RPMI7951 (cell line): ENCODE results near the gene MBOAT7. TPM values are rescaled to one million over a fixed set of nuclear protein-coding genes. Genes with fewer than 3 reads are reported as not detected.

Source experiments
- total RNA-seq: library from RNA; depleted of rRNA; stranded (reverse); fragments of >200 nt; shearing (Covaris generic); gene quantifications from 2 replicates; pipeline ENCODE4 v1.2.3, GENCODE V29; 2014; rRNA removed

The MBOAT7 gene
- total RNA-seq, 1 experiment from 2014 or later, result 183 TPM

Other genes with a start within 250 kb of the MBOAT7 start
- under 0.01 and 0.10 TPM in 2 replicates for gene CACNG8, start 226.6 kb downstream of the MBOAT7 start, total RNA-seq
- 0.10 TPM in 1 of 2 replicates, not detected in the other for gene CACNG6, start 197.9 kb downstream of the MBOAT7 start, total RNA-seq
- gene VSTM1, start 125.7 kb downstream of the MBOAT7 start, total RNA-seq, result 0.29 TPM in 1 of 2 replicates, not detected in the other
- gene TARM1, start 108.2 kb downstream of the MBOAT7 start, total RNA-seq, result not detected in 2 replicates
- gene OSCAR, start 88.8 kb downstream of the MBOAT7 start, total RNA-seq, result 0.12 TPM in 1 of 2 replicates, not detected in the other
- gene NDUFA3, start 86.7 kb downstream of the MBOAT7 start, total RNA-seq, result 45.4 and 59.8 TPM in 2 replicates
- gene TFPT, start 73.9 kb downstream of the MBOAT7 start, total RNA-seq, result 50.2 and 66.2 TPM in 2 replicates
- gene PRPF31, start 73.8 kb downstream of the MBOAT7 start, total RNA-seq, result 51.8 and 71.3 TPM in 2 replicates
- 9.6 and 12.3 TPM in 2 replicates for gene CNOT3, start 51.8 kb downstream of the MBOAT7 start, total RNA-seq
- 13.1 and 15.4 TPM in 2 replicates for gene LENG1, start 29.9 kb downstream of the MBOAT7 start, total RNA-seq
- 3.8 TPM in 1 of 2 replicates, not detected in the other for gene TMC4, start 16.4 kb downstream of the MBOAT7 start, total RNA-seq
- 125 and 166 TPM in 2 replicates for gene TSEN34, start 1.7 kb upstream of the MBOAT7 start, total RNA-seq
- 1,692 and 2,035 TPM in 2 replicates for gene RPS9, start 11.3 kb upstream of the MBOAT7 start, total RNA-seq
- not detected in 2 replicates for gene LILRB3, start 33.4 kb upstream of the MBOAT7 start, total RNA-seq
- not detected in 2 replicates for gene LILRA6, start 53.2 kb upstream of the MBOAT7 start, total RNA-seq
- gene LILRB5, start 67.7 kb upstream of the MBOAT7 start, total RNA-seq, result not detected in 2 replicates
- not detected in 2 replicates for gene LILRB2, start 91.5 kb upstream of the MBOAT7 start, total RNA-seq
- not detected in 2 replicates for gene LILRA5, start 123.6 kb upstream of the MBOAT7 start, total RNA-seq
- not detected in 2 replicates for gene LILRA4, start 149.6 kb upstream of the MBOAT7 start, total RNA-seq
- gene LAIR1, start 175.4 kb upstream of the MBOAT7 start, total RNA-seq, result 0.12 TPM in 1 of 2 replicates, not detected in the other
- gene TTYH1, start 225.9 kb upstream of the MBOAT7 start, total RNA-seq, result not detected in 2 replicates